ENCODE results near the gene WDR31.

DNA sequence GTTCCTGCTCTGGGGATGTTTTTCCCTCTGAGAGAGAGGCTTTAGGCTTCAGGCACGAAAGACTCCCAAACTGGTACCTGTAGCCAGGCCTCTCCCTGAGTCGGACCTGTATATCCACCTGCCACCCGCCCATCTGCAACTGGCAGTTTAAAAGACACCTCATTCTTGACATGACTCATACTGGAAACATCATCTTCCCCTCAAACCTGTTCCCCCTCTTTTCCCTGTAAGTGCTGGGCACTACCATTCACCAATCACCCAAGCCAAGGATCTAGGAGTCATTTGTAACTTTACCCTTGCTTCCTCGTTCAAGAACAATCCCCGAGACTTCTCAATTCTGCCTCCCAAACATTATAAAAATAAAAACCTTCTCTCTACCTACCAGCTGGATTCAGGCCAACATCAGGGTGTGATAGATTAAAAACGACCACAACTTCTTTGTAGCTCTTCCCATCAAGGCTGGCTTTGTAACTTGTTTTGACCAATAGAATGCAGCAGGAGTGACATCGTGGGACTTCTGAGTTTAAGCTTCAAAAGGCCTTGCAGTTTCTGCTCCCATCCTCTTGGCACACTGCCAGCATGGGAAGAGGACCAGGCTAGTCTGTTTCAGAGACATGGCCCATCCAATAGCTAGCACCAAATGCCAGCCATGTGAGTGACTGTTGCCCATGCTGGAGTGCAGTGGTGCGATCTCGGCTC is 1.8 kb upstream of the WDR31 start:
- TF ChIP-seq, protein P1, sequence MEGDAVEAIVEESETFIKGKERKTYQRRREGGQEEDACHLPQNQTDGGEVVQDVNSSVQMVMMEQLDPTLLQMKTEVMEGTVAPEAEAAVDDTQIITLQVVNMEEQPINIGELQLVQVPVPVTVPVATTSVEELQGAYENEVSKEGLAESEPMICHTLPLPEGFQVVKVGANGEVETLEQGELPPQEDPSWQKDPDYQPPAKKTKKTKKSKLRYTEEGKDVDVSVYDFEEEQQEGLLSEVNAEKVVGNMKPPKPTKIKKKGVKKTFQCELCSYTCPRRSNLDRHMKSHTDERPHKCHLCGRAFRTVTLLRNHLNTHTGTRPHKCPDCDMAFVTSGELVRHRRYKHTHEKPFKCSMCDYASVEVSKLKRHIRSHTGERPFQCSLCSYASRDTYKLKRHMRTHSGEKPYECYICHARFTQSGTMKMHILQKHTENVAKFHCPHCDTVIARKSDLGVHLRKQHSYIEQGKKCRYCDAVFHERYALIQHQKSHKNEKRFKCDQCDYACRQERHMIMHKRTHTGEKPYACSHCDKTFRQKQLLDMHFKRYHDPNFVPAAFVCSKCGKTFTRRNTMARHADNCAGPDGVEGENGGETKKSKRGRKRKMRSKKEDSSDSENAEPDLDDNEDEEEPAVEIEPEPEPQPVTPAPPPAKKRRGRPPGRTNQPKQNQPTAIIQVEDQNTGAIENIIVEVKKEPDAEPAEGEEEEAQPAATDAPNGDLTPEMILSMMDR (optimal IDR thresholded peaks at IDR 0.05 in 1 of 3, IDR thresholded peaks at IDR 0.05 in 1 of 3, conservative IDR thresholded peaks at IDR 0.05 in 1 of 3; ENCODE audit: extremely low read depth in 1 of 3, insufficient read depth in 2 of 3, low read length in 3 of 3): no peak
- TF ChIP-seq EZH2 (IDR thresholded peaks at IDR 0.05; ENCODE audit: low read length): no peak

All from keratinocyte (primary cell).